ENCODE data around the gene CDKN2C.
"Not testable (repeated sequence)": the region's sequence is repeated elsewhere in the genome, so short reads cannot be mapped to it uniquely, and the experiment has no call there.

The CDKN2C gene

DNA sequence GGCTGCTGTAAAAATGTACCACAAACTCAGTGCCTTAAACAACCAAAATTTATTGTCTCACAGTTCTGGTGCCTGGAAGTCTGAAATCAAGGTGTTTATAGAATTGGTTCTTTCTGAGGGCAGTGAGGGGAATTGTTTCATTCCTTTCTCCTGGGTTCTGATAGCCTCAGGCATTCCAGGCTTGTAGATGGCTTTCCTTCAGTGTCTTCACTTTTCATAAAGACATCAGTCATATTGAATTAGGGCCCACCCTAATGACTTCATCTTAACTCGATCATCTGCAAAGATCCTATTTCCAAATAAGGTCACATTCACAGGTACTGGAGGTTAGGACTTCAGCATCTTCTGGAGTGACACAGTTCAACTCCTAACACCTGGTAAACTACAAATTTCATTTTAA lies 15.0 kb downstream of the CDKN2C start:
- Histone ChIP-seq H3K9ac (ENCODE audit: low read depth, low read length) (no peak overlapping the region), H3K4me3 (ENCODE audit: low read length) (no peak overlapping the region), H3K36me3 (ENCODE audit: insufficient read depth, low read depth, low read length) (no peaks in the 10 kb centered on the region), H3K9me3 (ENCODE audit: insufficient read depth, low read depth, low read length) (no peaks in the 10 kb centered on the region), H3K27me3 (ENCODE audit: insufficient read depth, low read length) (peaks cover 54% of the 10 kb centered on the region), H3K27ac (ENCODE audit: low read length) (no peak overlapping the region), H3K4me1 (ENCODE audit: insufficient read depth, low read length) (no peaks in the 10 kb centered on the region)

DNA sequence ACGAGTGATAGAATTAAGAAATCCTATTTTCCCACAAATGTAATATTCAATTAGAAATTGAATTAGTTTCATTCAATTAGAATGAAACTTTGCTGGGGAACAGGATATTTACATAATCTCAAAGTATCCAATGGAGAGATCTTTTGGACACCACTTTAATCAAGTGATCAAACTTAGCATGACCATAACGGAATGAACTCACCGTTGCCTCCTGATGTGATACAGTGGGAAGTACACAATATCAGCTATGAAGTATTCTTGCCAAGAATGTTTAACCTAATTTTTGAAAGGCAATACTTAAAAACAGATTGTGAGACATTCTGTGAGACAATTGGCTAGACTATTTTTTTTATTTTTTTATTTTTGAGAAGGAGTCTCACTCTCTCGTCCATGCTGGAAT lies 16.6 kb downstream of the CDKN2C start:
- Histone ChIP-seq H3K36me3 (ENCODE audit: insufficient read depth, low read depth, low read length) (no peaks in the 10 kb centered on the region), H3K9ac (ENCODE audit: low read depth, low read length) (no peak overlapping the region), H3K4me1 (ENCODE audit: insufficient read depth, low read length) (no peaks in the 10 kb centered on the region), H3K27me3 (ENCODE audit: insufficient read depth, low read length) (peaks cover 39% of the 10 kb centered on the region), H3K27ac (ENCODE audit: low read length) (no peak overlapping the region), H3K4me3 (ENCODE audit: low read length) (no peak overlapping the region), H3K9me3 (ENCODE audit: insufficient read depth, low read depth, low read length) (no peaks in the 10 kb centered on the region)

DNA sequence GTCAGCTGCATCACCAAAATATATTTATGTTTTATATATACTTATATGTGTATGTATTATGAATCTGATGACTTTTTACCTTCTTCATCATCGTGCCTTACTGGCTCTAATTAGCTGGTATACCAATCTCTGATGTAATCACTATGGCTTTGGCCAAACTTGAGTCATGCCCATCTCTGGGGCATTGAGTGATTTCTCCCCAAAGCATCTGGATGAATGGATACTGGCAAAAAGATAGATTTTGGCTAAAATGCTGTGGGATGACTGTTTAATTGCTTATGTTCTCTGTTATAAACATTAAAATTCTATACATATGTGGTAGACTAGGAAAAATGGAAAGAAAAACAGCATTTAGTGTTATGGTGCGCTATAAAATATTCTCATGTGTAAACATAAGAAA lies 19.6 kb downstream of the CDKN2C start:
- H3K36me3 ChIP-seq (ENCODE audit: insufficient read depth, low read depth, low read length): no peaks in the 10 kb centered on the region
- no peak overlapping the region for H3K9ac ChIP-seq (ENCODE audit: low read depth, low read length)
- H3K27me3 ChIP-seq (ENCODE audit: insufficient read depth, low read length): peaks cover 8% of the 10 kb centered on the region
- H3K27ac ChIP-seq (ENCODE audit: low read length): no peak overlapping the region
- H3K4me1 ChIP-seq (ENCODE audit: insufficient read depth, low read length): no peaks in the 10 kb centered on the region
- H3K9me3 ChIP-seq (ENCODE audit: insufficient read depth, low read depth, low read length): no peaks in the 10 kb centered on the region
- H3K4me3 ChIP-seq (ENCODE audit: low read length): no peak overlapping the region

DNA sequence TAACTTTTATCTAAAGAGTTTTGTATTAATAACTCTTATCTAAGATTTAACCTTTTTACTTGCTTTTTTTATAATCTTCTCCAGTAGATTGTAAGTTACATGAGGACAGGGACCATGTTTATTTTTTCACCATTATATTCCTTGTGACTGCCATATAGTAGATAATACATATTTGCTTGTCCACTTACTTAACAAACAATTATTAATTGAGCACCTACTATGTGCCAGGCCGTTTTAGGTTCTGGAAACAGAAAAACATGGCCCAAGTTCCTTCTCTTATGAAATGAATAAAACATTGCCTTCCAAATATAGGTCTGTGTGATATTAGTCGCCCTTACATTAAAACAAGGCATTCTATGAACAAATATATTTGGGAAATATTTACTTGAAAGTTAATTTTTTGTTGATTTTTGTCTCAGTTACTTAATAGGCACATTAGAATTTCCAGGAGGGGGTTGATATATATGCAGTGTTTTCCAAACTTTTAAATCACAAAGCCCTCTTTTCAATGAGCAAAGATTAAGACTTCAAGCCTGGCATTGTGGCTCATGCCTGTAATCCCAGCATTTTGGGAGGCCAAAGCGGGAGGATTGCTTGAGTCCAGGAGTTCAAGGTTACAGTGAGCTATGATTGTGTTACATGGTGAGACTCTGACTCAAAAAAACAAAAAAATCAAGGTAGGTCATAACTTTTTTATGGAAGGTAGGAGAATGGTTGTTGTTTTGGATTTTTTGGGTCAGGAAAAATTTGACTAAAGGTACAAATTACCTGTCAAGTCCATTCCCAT lies 22.7 kb downstream of the CDKN2C start:
- no peak overlapping the region for H3K27ac ChIP-seq (ENCODE audit: low read length)
- H3K36me3 ChIP-seq (ENCODE audit: insufficient read depth, low read depth, low read length): no peaks in the 10 kb centered on the region
- H3K9me3 ChIP-seq (ENCODE audit: insufficient read depth, low read depth, low read length): no peaks in the 10 kb centered on the region
- H3K4me3 ChIP-seq (ENCODE audit: low read length): no peak overlapping the region
- no peaks in the 10 kb centered on the region for H3K27me3 ChIP-seq (ENCODE audit: insufficient read depth, low read length)
- H3K4me1 ChIP-seq (ENCODE audit: insufficient read depth, low read length): no peaks in the 10 kb centered on the region
- H3K9ac ChIP-seq (ENCODE audit: low read depth, low read length): no peak overlapping the region

DNA sequence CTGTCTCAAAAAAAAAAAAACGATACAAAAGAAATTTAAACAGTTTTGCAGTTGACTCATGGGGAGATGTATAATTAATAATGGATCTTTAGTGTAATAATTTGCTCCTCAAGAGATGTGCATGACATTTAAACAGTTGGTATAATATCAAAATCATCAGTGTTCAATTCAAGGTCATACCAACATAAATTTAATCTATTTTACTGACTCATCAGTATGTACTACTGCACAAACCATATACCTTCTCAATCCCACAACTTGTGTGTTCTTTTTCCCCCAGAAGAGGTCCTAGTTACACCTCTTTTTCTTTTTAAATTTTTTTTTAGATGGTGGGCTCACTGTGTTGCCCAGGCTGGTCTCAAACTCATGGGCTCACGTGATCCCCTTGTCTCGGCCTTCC lies 23.6 kb downstream of the CDKN2C start:
- no peak overlapping the region for H3K9ac ChIP-seq (ENCODE audit: low read depth, low read length)
- H3K9me3 ChIP-seq (ENCODE audit: insufficient read depth, low read depth, low read length): no peaks in the 10 kb centered on the region
- H3K27me3 ChIP-seq (ENCODE audit: insufficient read depth, low read length): no peaks in the 10 kb centered on the region
- H3K4me3 ChIP-seq (ENCODE audit: low read length): no peak overlapping the region
- H3K36me3 ChIP-seq (ENCODE audit: insufficient read depth, low read depth, low read length): no peaks in the 10 kb centered on the region
- no peaks in the 10 kb centered on the region for H3K4me1 ChIP-seq (ENCODE audit: insufficient read depth, low read length)
- no peak overlapping the region for H3K27ac ChIP-seq (ENCODE audit: low read length)

DNA sequence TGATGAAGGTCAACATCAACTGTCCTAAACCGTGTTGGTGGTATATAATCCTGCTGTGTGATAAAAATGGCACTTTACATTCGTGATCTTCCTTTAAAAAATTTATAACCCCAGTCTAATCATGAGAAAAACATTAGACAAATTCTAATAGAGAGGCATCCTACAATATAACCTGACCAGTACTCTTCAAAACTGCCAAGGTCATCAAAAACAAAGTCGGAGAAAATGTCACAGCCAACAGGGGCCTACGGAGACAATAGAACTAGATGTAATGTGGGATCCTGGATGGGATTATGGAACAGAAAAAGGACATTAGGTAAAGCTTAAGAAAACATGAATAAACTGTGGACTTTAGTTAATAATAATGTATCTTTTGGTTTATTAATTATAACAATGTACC lies 25.0 kb downstream of the CDKN2C start:
- no peaks in the 10 kb centered on the region for H3K9me3 ChIP-seq (ENCODE audit: insufficient read depth, low read depth, low read length)
- H3K4me1 ChIP-seq (ENCODE audit: insufficient read depth, low read length): no peaks in the 10 kb centered on the region
- H3K9ac ChIP-seq (ENCODE audit: low read depth, low read length): no peak overlapping the region
- H3K27ac ChIP-seq (ENCODE audit: low read length): no peak overlapping the region
- no peaks in the 10 kb centered on the region for H3K27me3 ChIP-seq (ENCODE audit: insufficient read depth, low read length)
- no peaks in the 10 kb centered on the region for H3K36me3 ChIP-seq (ENCODE audit: insufficient read depth, low read depth, low read length)
- H3K4me3 ChIP-seq (ENCODE audit: low read length): no peak overlapping the region

DNA sequence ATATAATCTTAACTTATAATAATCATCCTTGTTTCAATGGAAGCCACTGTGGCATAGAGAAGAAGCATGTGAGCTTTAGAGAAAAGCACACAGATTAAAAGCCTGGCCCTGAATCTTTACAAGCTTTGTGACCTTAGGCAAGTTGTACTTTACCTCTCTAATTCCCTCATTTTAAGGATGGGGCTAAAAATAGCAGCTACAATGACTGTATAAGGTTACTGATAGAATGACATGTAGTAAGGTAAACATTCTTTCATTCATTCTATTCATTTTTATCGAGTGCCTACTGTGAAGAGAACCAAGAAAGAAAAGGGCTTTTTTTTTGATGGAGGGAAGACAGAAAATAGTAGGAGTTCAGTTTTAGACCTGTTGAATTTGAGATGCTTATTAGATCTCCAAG lies 25.6 kb downstream of the CDKN2C start:
- no peak overlapping the region for H3K27ac ChIP-seq (ENCODE audit: low read length)
- H3K4me1 ChIP-seq (ENCODE audit: insufficient read depth, low read length): no peaks in the 10 kb centered on the region
- H3K27me3 ChIP-seq (ENCODE audit: insufficient read depth, low read length): no peaks in the 10 kb centered on the region
- H3K9ac ChIP-seq (ENCODE audit: low read depth, low read length): no peak overlapping the region
- no peaks in the 10 kb centered on the region for H3K36me3 ChIP-seq (ENCODE audit: insufficient read depth, low read depth, low read length)
- no peak overlapping the region for H3K4me3 ChIP-seq (ENCODE audit: low read length)
- no peaks in the 10 kb centered on the region for H3K9me3 ChIP-seq (ENCODE audit: insufficient read depth, low read depth, low read length)

DNA sequence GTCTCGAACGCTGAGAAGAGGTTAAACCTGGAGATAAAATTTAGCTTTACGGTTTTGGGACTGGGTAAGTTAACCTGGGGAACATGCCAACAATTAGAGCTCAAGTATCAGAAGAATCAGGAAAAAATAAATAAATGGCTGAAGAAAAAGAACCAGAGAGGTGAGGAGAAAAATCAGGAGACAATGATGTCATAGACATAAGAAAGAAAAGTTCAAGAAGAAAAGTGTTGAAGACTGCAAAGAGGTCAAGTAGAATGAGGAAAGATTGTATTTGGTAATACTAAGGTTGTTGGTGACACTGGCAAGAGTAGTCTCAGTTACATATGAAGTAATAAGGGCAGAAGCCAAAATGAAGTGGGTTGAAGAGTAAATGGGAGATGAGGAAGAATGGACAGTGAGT lies 26.0 kb downstream of the CDKN2C start:
- H3K27ac ChIP-seq (ENCODE audit: low read length): no peak overlapping the region
- no peaks in the 10 kb centered on the region for H3K9me3 ChIP-seq (ENCODE audit: insufficient read depth, low read depth, low read length)
- H3K36me3 ChIP-seq (ENCODE audit: insufficient read depth, low read depth, low read length): no peaks in the 10 kb centered on the region
- no peak overlapping the region for H3K4me3 ChIP-seq (ENCODE audit: low read length)
- H3K9ac ChIP-seq (ENCODE audit: low read depth, low read length): no peak overlapping the region
- H3K27me3 ChIP-seq (ENCODE audit: insufficient read depth, low read length): no peaks in the 10 kb centered on the region
- no peaks in the 10 kb centered on the region for H3K4me1 ChIP-seq (ENCODE audit: insufficient read depth, low read length)

DNA sequence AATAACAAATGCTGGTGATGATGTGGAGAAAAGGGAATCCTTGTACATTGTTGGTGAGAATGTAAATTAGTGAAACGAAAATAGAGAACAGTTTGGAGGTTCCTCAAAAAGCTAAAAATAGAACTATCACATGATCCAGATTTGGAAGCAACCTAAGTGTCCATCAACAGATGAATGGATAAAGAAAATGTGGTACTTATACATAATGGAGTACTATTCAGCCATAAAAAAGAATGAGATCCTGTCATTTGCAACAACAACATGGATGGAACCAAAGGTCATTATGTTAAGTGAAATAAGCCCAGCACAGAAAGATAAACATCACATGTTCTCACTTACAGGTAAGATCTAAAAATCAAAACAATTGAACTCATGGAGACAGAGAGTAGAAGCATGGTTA lies 29.3 kb downstream of the CDKN2C start:
- H3K4me1 ChIP-seq (ENCODE audit: insufficient read depth, low read length); H3K9me3 ChIP-seq (ENCODE audit: insufficient read depth, low read depth, low read length); H3K27ac ChIP-seq (ENCODE audit: low read length); H3K27me3 ChIP-seq (ENCODE audit: insufficient read depth, low read length); H3K4me3 ChIP-seq (ENCODE audit: low read length); H3K36me3 ChIP-seq (ENCODE audit: insufficient read depth, low read depth, low read length); H3K9ac ChIP-seq (ENCODE audit: low read depth, low read length): not testable (repeated sequence)

DNA sequence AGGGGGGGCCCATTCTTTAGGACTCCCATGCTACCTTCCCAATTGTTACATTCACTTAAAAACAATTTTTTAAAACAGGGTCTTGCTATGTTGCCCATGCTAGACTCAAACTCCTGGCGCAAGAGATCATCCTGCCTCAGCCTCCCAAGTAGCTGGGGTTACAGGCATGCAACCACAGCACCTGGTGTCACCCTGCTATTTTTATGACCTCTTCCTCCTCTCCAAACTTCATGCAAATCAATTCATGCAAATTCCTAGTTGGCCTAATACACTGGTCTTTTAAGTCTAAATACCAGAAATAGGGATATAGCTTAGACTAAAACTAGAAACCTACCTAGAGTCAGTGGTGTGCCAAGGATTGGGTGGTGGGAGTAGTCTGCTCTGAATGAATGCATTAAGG lies 30.1 kb downstream of the CDKN2C start:
- Histone ChIP-seq H3K4me3 (ENCODE audit: low read length) (no peak overlapping the region), H3K27me3 (ENCODE audit: insufficient read depth, low read length) (no peaks in the 10 kb centered on the region), H3K9ac (ENCODE audit: low read depth, low read length) (no peak overlapping the region), H3K9me3 (ENCODE audit: insufficient read depth, low read depth, low read length) (no peaks in the 10 kb centered on the region), H3K4me1 (ENCODE audit: insufficient read depth, low read length) (no peaks in the 10 kb centered on the region), H3K27ac (ENCODE audit: low read length) (no peak overlapping the region), H3K36me3 (ENCODE audit: insufficient read depth, low read depth, low read length) (no peaks in the 10 kb centered on the region)

DNA sequence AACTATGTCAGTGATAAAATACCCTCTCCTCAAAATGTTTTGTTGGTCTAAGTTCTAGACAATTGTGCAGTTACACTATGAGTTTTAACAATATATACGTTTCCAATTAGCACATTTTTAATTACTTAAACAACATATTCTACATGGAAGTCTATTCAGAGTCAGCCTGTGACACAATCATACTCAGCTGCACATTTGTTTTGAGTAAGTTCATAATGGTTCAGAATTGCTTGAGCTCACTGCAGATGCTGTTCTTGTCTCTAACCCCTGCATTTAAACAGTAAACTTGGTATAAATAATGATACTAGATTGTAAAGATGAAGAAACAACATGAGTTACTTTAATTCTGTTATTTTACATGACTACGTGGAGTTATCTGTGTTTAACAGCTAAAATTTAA lies 30.6 kb downstream of the CDKN2C start:
- H3K9ac ChIP-seq (ENCODE audit: low read depth, low read length): no peak overlapping the region
- no peaks in the 10 kb centered on the region for H3K27me3 ChIP-seq (ENCODE audit: insufficient read depth, low read length)
- H3K4me3 ChIP-seq (ENCODE audit: low read length): no peak overlapping the region
- H3K9me3 ChIP-seq (ENCODE audit: insufficient read depth, low read depth, low read length): no peaks in the 10 kb centered on the region
- H3K36me3 ChIP-seq (ENCODE audit: insufficient read depth, low read depth, low read length): no peaks in the 10 kb centered on the region
- H3K27ac ChIP-seq (ENCODE audit: low read length): no peak overlapping the region
- H3K4me1 ChIP-seq (ENCODE audit: insufficient read depth, low read length): no peaks in the 10 kb centered on the region

DNA sequence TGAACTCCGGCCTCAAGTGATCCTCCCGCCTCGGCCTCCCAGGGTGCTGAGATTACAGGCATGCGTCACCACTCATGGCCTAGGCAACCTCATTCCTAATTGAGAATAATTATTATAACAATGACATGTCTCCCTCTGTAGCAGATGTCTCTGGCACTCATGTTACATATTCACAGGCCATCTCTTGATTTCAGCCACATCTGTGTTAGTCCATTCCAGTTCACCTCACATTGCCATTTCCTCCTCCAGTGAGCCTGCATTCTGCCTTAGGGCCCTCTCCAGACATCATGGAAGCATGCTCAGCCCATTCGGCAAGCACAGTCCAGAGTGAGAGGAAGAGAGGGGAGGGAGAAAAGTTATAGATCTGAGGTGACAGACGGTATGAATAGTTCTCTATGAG lies 32.5 kb downstream of the CDKN2C start:
- Histone ChIP-seq H3K27ac (ENCODE audit: low read length) (no peak overlapping the region), H3K27me3 (ENCODE audit: insufficient read depth, low read length) (no peaks in the 10 kb centered on the region), H3K4me3 (ENCODE audit: low read length) (no peak overlapping the region), H3K9me3 (ENCODE audit: insufficient read depth, low read depth, low read length) (no peaks in the 10 kb centered on the region), H3K36me3 (ENCODE audit: insufficient read depth, low read depth, low read length) (no peaks in the 10 kb centered on the region), H3K9ac (ENCODE audit: low read depth, low read length) (no peak overlapping the region), H3K4me1 (ENCODE audit: insufficient read depth, low read length) (no peaks in the 10 kb centered on the region)

Measured in iPS-20b (cell line).